Measurements from ENCODE around the gene HSD17B12. TPM values are rescaled to one million over a fixed set of nuclear protein-coding genes. Genes with fewer than 3 reads are reported as not detected.

Gene HSD17B12
- total RNA-seq (17.5 TPM), polyA plus RNA-seq (10 to 100 TPM; 18.7 to 23.1 (median 22.1) TPM)

- Mint-ChIP-seq H3K36me3 (peaks cover 23% of the 10 kb centered on the region), H3K4me3 (peak within 1 kb of the TSS; percentile 87 to 97 (median 94)), H3K27ac (peak within 1 kb of the TSS; percentile 94 to 99 (median 96)), H3K9me3 (peaks cover 0 to 4% (median 0%) of the 10 kb centered on the region in 7 donors), H3K4me1 (peaks cover 10 to 46% (median 32%) of the 10 kb centered on the region in 4 donors), H3K27me3 (peaks cover 18% of the 10 kb centered on the region)
- Histone ChIP-seq H3K4me3 (ENCODE audit: low read depth, low read length) (peak within 1 kb of the TSS; percentile 83), H3K4me1 (ENCODE audit: control insufficient read depth, insufficient read depth, low read length, poor library complexity, severe bottlenecking) (peaks cover 12% of the 10 kb centered on the region), H3K9me3 (ENCODE audit: control insufficient read depth in 2 of 2, low read length in 2 of 2) (no peaks in the 10 kb centered on the region), H3K27me3 (ENCODE audit: control insufficient read depth, insufficient read depth, low read length) (no peaks in the 10 kb centered on the region), H3K36me3 (ENCODE audit: control insufficient read depth, insufficient read depth, low read length) (no peaks in the 10 kb centered on the region), H3K27ac (ENCODE audit: insufficient read depth, low read length, poor library complexity, severe bottlenecking) (peak within 1 kb of the TSS; percentile 91)
- peak; percentile 99 to 100 (median 99) for DNase-seq
- peak; percentile 97 for ATAC-seq (ENCODE audit: low read depth in 2 of 2)
These were observed at the start of gene HSD17B12 for GRCh38 chr11:43680521-43681400. TSS of gene HSD17B12 (plus strand) at chr11:43680738. CDS start at chr11:43680828, 90 bp downstream.

- peaks cover 27% of the 10 kb centered on the region for H3K27me3 ChIP-seq (ENCODE audit: control insufficient read depth, insufficient read depth, low read length)
- H3K36me3 Mint-ChIP-seq: no peaks in the 10 kb centered on the region
These were observed 48.8 kb upstream of the HSD17B12 start for GRCh38 chr11:43631732-43632131.

GRCh38 chr11:43632181-43632580 lies 48.4 kb upstream of the HSD17B12 start:
- peaks cover 0 to 4% (median 0%) of the 10 kb centered on the region in 4 donors for H3K4me1 Mint-ChIP-seq
- H3K27ac Mint-ChIP-seq: no peak overlapping the region
- Histone ChIP-seq H3K9me3 (ENCODE audit: control insufficient read depth in 2 of 2, low read length in 2 of 2) (no peaks in the 10 kb centered on the region), H3K27me3 (ENCODE audit: control insufficient read depth, insufficient read depth, low read length) (peaks cover 28% of the 10 kb centered on the region), H3K36me3 (ENCODE audit: control insufficient read depth, insufficient read depth, low read length) (no peaks in the 10 kb centered on the region), H3K4me1 (ENCODE audit: control insufficient read depth, insufficient read depth, low read length, poor library complexity, severe bottlenecking) (no peaks in the 10 kb centered on the region), H3K4me3 (ENCODE audit: low read depth, low read length) (no peak overlapping the region), H3K27ac (ENCODE audit: insufficient read depth, low read length, poor library complexity, severe bottlenecking) (no peak overlapping the region)
- H3K4me3 Mint-ChIP-seq: no peak overlapping the region
- peaks cover 0 to 2% (median 0%) of the 10 kb centered on the region in 7 donors for H3K9me3 Mint-ChIP-seq
- DNase-seq: no peak
- peaks cover 27% of the 10 kb centered on the region for H3K27me3 Mint-ChIP-seq
- no peak for ATAC-seq (ENCODE audit: low read depth in 2 of 2)
- H3K36me3 Mint-ChIP-seq: no peaks in the 10 kb centered on the region

More at GRCh38 chr11:43631732-43632131, 48.8 kb upstream of the HSD17B12 start:
- Histone ChIP-seq H3K4me1 (ENCODE audit: control insufficient read depth, insufficient read depth, low read length, poor library complexity, severe bottlenecking) (no peaks in the 10 kb centered on the region), H3K36me3 (ENCODE audit: control insufficient read depth, insufficient read depth, low read length) (no peaks in the 10 kb centered on the region), H3K27ac (ENCODE audit: insufficient read depth, low read length, poor library complexity, severe bottlenecking) (no peak overlapping the region), H3K4me3 (ENCODE audit: low read depth, low read length) (no peak overlapping the region), H3K9me3 (ENCODE audit: control insufficient read depth in 2 of 2, low read length in 2 of 2) (no peaks in the 10 kb centered on the region)
- peaks cover 27% of the 10 kb centered on the region for H3K27me3 Mint-ChIP-seq
- peaks cover 0 to 2% (median 0%) of the 10 kb centered on the region in 7 donors for H3K9me3 Mint-ChIP-seq
- DNase-seq: no peak
- peaks cover 0 to 4% (median 0%) of the 10 kb centered on the region in 4 donors for H3K4me1 Mint-ChIP-seq
- ATAC-seq (ENCODE audit: low read depth in 2 of 2): no peak
- no peak overlapping the region for H3K4me3 Mint-ChIP-seq
- H3K27ac Mint-ChIP-seq: no peak overlapping the region

- Histone ChIP-seq H3K27me3 (ENCODE audit: control insufficient read depth, insufficient read depth, low read length) (peaks cover 32% of the 10 kb centered on the region), H3K27ac (ENCODE audit: insufficient read depth, low read length, poor library complexity, severe bottlenecking) (no peak overlapping the region), H3K4me3 (ENCODE audit: low read depth, low read length) (no peak overlapping the region), H3K9me3 (ENCODE audit: control insufficient read depth in 2 of 2, low read length in 2 of 2) (no peaks in the 10 kb centered on the region), H3K36me3 (ENCODE audit: control insufficient read depth, insufficient read depth, low read length) (no peaks in the 10 kb centered on the region), H3K4me1 (ENCODE audit: control insufficient read depth, insufficient read depth, low read length, poor library complexity, severe bottlenecking) (peaks cover 5% of the 10 kb centered on the region)
- peaks cover under 1 to 3% (median 2%) of the 10 kb centered on the region in 4 donors for H3K4me1 Mint-ChIP-seq
- H3K9me3 Mint-ChIP-seq: peaks cover 0 to 3% (median 0%) of the 10 kb centered on the region in 7 donors
- DNase-seq (no peak), ATAC-seq (ENCODE audit: low read depth in 2 of 2) (no peak)
- peaks cover 44% of the 10 kb centered on the region for H3K27me3 Mint-ChIP-seq
- no peak overlapping the region for H3K27ac Mint-ChIP-seq
- H3K4me3 Mint-ChIP-seq: no peak overlapping the region
- H3K36me3 Mint-ChIP-seq: no peaks in the 10 kb centered on the region
These were observed 41.8 kb upstream of the HSD17B12 start for GRCh38 chr11:43638717-43639116.

GRCh38 chr11:43639224-43639623 lies 41.3 kb upstream of the HSD17B12 start:
- H3K36me3 Mint-ChIP-seq: no peaks in the 10 kb centered on the region
- H3K36me3 ChIP-seq (ENCODE audit: control insufficient read depth, insufficient read depth, low read length): no peaks in the 10 kb centered on the region
- no peak overlapping the region for H3K27ac ChIP-seq (ENCODE audit: insufficient read depth, low read length, poor library complexity, severe bottlenecking)
- DNase-seq (no peak), ATAC-seq (ENCODE audit: low read depth in 2 of 2) (no peak)
- no peak overlapping the region for H3K4me3 Mint-ChIP-seq
- H3K4me1 ChIP-seq (ENCODE audit: control insufficient read depth, insufficient read depth, low read length, poor library complexity, severe bottlenecking): peaks cover 5% of the 10 kb centered on the region
- H3K9me3 ChIP-seq (ENCODE audit: control insufficient read depth in 2 of 2, low read length in 2 of 2): no peaks in the 10 kb centered on the region
- H3K27me3 Mint-ChIP-seq: peaks cover 48% of the 10 kb centered on the region
- H3K4me3 ChIP-seq (ENCODE audit: low read depth, low read length): no peak overlapping the region
- H3K27ac Mint-ChIP-seq: no peak overlapping the region
- H3K9me3 Mint-ChIP-seq: peaks cover 0 to 3% (median 0%) of the 10 kb centered on the region in 7 donors
- H3K4me1 Mint-ChIP-seq: peaks cover 4 to 8% (median 6%) of the 10 kb centered on the region in 4 donors
- peaks cover 30% of the 10 kb centered on the region for H3K27me3 ChIP-seq (ENCODE audit: control insufficient read depth, insufficient read depth, low read length)

- H3K27me3 ChIP-seq (ENCODE audit: control insufficient read depth, insufficient read depth, low read length): peaks cover 28% of the 10 kb centered on the region
These were observed 40.6 kb upstream of the HSD17B12 start for GRCh38 chr11:43639920-43640319.

GRCh38 chr11:43643898-43644620 lies 36.5 kb upstream of the HSD17B12 start:
- H3K27me3 Mint-ChIP-seq: peaks cover 29% of the 10 kb centered on the region
- H3K9me3 ChIP-seq (ENCODE audit: control insufficient read depth in 2 of 2, low read length in 2 of 2): no peaks in the 10 kb centered on the region
- peaks cover 0 to 6% (median 0%) of the 10 kb centered on the region in 7 donors for H3K9me3 Mint-ChIP-seq
- H3K4me3 ChIP-seq (ENCODE audit: low read depth, low read length): peak overlapping the region; percentile 94
- H3K27me3 ChIP-seq (ENCODE audit: control insufficient read depth, insufficient read depth, low read length): peaks cover 6% of the 10 kb centered on the region
- H3K4me3 Mint-ChIP-seq: peak overlapping the region; percentile 84 to 96 (median 95)
- peak; percentile 77 to 94 (median 86) for DNase-seq
- peaks cover 5 to 28% (median 15%) of the 10 kb centered on the region in 4 donors for H3K4me1 Mint-ChIP-seq
- H3K36me3 ChIP-seq (ENCODE audit: control insufficient read depth, insufficient read depth, low read length): no peaks in the 10 kb centered on the region
- no peaks in the 10 kb centered on the region for H3K36me3 Mint-ChIP-seq
- peak overlapping the region; percentile 56 for H3K27ac ChIP-seq (ENCODE audit: insufficient read depth, low read length, poor library complexity, severe bottlenecking)
- H3K4me1 ChIP-seq (ENCODE audit: control insufficient read depth, insufficient read depth, low read length, poor library complexity, severe bottlenecking): peaks cover 14% of the 10 kb centered on the region
- H3K27ac Mint-ChIP-seq: peak overlapping the region; percentile 88 to 93 (median 88)
- peak; percentile 100 for ATAC-seq (ENCODE audit: low read depth in 2 of 2)

More at GRCh38 chr11:43639920-43640319, 40.6 kb upstream of the HSD17B12 start:
- ATAC-seq (ENCODE audit: low read depth in 2 of 2) (no peak), DNase-seq (no peak)
- no peaks in the 10 kb centered on the region for H3K9me3 ChIP-seq (ENCODE audit: control insufficient read depth in 2 of 2, low read length in 2 of 2)
- peaks cover 12% of the 10 kb centered on the region for H3K4me1 ChIP-seq (ENCODE audit: control insufficient read depth, insufficient read depth, low read length, poor library complexity, severe bottlenecking)
- H3K4me3 ChIP-seq (ENCODE audit: low read depth, low read length): no peak overlapping the region
- H3K27ac ChIP-seq (ENCODE audit: insufficient read depth, low read length, poor library complexity, severe bottlenecking): no peak overlapping the region
- Mint-ChIP-seq H3K9me3 (peaks cover 0 to 4% (median 0%) of the 10 kb centered on the region in 7 donors), H3K27me3 (peaks cover 44% of the 10 kb centered on the region), H3K27ac (no peak overlapping the region), H3K4me1 (peaks cover 4 to 14% (median 9%) of the 10 kb centered on the region in 4 donors), H3K36me3 (no peaks in the 10 kb centered on the region), H3K4me3 (peak overlapping the region in 1 of 4 donors; percentile 19)
- no peaks in the 10 kb centered on the region for H3K36me3 ChIP-seq (ENCODE audit: control insufficient read depth, insufficient read depth, low read length)

All from CD4-positive, CD25-positive, alpha-beta regulatory T cell (primary cell).